NCI-H1105 treated with DMSO at 0.1 percent for 48 hours (cell line): Measurements from ENCODE around the gene FAM78B.

Experiments used
- DNase-seq: peaks from one replicate; lab custom pipeline; 2025; lab: John Stamatoyannopoulos, UW

FAM78B gene

GRCh38 chr1:166164995-166165660 is 1.7 kb downstream of the FAM78B start:
- peak; percentile 62 for DNase-seq

GRCh38 chr1:166164646-166164994 is 2.2 kb downstream of the FAM78B start:
- no peak for DNase-seq

GRCh38 chr1:166159656-166160055 is 7.1 kb downstream of the FAM78B start:
- no peak for DNase-seq

- DNase-seq = no peak
Observed at GRCh38 chr1:166156674-166157073, 10.1 kb downstream of the FAM78B start.

GRCh38 chr1:166155108-166155507 is 11.7 kb downstream of the FAM78B start:
- DNase-seq = no peak

- no peak for DNase-seq
Observed at GRCh38 chr1:166153525-166154314, 13.1 kb downstream of the FAM78B start.

GRCh38 chr1:166152978-166153377 is 13.8 kb downstream of the FAM78B start:
- DNase-seq = no peak

GRCh38 chr1:166151804-166152203 is 15.0 kb downstream of the FAM78B start:
- no peak for DNase-seq

GRCh38 chr1:166145499-166145898 is 21.3 kb downstream of the FAM78B start:
- DNase-seq = no peak

- no peak for DNase-seq
Observed at GRCh38 chr1:166141969-166142368, 24.8 kb downstream of the FAM78B start.

- DNase-seq = no peak
Observed at GRCh38 chr1:166140251-166140650, 26.6 kb downstream of the FAM78B start.

- DNase-seq = no peak
Observed at GRCh38 chr1:166139735-166140134, 27.1 kb downstream of the FAM78B start.

- DNase-seq = no peak
Observed at GRCh38 chr1:166136699-166137401, 30.0 kb downstream of the FAM78B start.

GRCh38 chr1:166136222-166136621 is 30.6 kb downstream of the FAM78B start:
- no peak for DNase-seq

GRCh38 chr1:166133857-166134256 is 32.9 kb downstream of the FAM78B start:
- DNase-seq = no peak

GRCh38 chr1:166133276-166133841 is 33.4 kb downstream of the FAM78B start:
- DNase-seq = no peak

GRCh38 chr1:166132496-166132895 is 34.3 kb downstream of the FAM78B start:
- DNase-seq = no peak

GRCh38 chr1:166129006-166129405 is 37.8 kb downstream of the FAM78B start:
- no peak for DNase-seq

- no peak for DNase-seq
Observed at GRCh38 chr1:166128195-166128594, 38.6 kb downstream of the FAM78B start.

- no peak for DNase-seq
Observed at GRCh38 chr1:166127003-166127402, 39.8 kb downstream of the FAM78B start.

- DNase-seq = no peak
Observed at GRCh38 chr1:166122873-166123466, 43.8 kb downstream of the FAM78B start.

GRCh38 chr1:166121010-166121409 is 45.8 kb downstream of the FAM78B start:
- no peak for DNase-seq
